ENCODE results near the gene CCP110. TPM values are rescaled to one million over a fixed set of nuclear protein-coding genes. Genes with fewer than 3 reads are reported as not detected.

The CCP110 gene, protein sequence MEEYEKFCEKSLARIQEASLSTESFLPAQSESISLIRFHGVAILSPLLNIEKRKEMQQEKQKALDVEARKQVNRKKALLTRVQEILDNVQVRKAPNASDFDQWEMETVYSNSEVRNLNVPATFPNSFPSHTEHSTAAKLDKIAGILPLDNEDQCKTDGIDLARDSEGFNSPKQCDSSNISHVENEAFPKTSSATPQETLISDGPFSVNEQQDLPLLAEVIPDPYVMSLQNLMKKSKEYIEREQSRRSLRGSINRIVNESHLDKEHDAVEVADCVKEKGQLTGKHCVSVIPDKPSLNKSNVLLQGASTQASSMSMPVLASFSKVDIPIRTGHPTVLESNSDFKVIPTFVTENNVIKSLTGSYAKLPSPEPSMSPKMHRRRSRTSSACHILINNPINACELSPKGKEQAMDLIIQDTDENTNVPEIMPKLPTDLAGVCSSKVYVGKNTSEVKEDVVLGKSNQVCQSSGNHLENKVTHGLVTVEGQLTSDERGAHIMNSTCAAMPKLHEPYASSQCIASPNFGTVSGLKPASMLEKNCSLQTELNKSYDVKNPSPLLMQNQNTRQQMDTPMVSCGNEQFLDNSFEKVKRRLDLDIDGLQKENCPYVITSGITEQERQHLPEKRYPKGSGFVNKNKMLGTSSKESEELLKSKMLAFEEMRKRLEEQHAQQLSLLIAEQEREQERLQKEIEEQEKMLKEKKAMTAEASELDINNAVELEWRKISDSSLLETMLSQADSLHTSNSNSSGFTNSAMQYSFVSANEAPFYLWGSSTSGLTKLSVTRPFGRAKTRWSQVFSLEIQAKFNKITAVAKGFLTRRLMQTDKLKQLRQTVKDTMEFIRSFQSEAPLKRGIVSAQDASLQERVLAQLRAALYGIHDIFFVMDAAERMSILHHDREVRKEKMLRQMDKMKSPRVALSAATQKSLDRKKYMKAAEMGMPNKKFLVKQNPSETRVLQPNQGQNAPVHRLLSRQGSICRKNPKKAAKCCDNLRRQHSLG
- 35.2 and 36.3 TPM in 2 replicates for total RNA-seq
- long read RNA-seq, partial matches to known transcripts = 80 of 90 reads
- long read RNA-seq, other reads (novel, unspliced or antisense) = 9 of 90 reads

DNA sequence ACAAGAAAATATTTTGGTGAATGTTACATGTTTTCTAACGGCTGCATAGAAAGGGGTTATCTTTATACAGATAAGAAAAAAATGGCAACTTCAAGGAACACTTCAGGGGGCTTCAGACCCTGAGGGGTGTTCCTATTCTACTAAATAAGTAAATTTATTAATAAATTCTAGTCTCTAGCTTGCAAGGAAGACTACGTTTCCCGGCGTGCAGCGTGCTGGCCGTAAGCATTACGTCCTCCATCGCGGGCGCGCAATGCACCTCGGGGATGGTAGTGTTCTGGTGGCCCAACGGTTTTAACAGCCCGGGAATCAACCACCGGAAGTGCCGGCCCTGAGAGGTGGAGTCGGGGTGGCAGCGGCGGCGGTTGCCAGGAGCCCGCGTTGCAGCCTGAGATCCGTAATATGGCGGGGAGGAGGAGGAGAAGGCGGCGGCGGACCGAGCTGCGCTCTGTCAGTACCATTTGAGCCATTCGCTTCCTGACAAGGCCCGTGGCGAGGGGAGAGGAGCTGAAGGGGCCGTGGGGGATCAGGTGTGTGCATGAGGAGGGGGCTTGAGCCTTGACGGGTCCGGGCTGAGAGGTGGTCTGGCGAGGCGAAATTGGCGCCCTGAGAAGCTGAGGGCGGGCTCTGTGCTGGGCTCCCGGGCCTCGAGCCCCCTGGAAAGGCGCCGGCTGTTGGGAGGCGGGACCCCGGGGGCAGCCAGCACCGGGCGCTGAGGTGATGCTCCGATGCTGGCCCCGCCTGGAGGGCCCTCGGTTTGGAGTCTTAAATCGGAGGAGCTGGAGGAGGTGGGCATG, at the start of gene CCP110:
Gene CCP110, plus strand, starts transcription at position 384 of the 797 bp plus-strand sequence. CDS start 3,940 bp downstream, outside the sequence.
- TF ChIP-seq, protein P1, sequence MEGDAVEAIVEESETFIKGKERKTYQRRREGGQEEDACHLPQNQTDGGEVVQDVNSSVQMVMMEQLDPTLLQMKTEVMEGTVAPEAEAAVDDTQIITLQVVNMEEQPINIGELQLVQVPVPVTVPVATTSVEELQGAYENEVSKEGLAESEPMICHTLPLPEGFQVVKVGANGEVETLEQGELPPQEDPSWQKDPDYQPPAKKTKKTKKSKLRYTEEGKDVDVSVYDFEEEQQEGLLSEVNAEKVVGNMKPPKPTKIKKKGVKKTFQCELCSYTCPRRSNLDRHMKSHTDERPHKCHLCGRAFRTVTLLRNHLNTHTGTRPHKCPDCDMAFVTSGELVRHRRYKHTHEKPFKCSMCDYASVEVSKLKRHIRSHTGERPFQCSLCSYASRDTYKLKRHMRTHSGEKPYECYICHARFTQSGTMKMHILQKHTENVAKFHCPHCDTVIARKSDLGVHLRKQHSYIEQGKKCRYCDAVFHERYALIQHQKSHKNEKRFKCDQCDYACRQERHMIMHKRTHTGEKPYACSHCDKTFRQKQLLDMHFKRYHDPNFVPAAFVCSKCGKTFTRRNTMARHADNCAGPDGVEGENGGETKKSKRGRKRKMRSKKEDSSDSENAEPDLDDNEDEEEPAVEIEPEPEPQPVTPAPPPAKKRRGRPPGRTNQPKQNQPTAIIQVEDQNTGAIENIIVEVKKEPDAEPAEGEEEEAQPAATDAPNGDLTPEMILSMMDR (conservative IDR thresholded peaks at IDR 0.05) = no peak
- Mint-ChIP-seq H3K4me1 (peaks cover 53% of the 10 kb centered on the region), H3K27ac (ENCODE audit: unreplicated experiment) (peak within 1 kb of the TSS; percentile 91), H3K9me3 (no peaks in the 10 kb centered on the region), H3K4me3 (peak within 1 kb of the TSS; percentile 98), H3K36me3 (ENCODE audit: low read depth) (no peaks in the 10 kb centered on the region), H3K27me3 (ENCODE audit: low read depth) (no peaks in the 10 kb centered on the region)
- peak; percentile 88 for DNase-seq (ENCODE audit: low read depth, low spot score)

DNA sequence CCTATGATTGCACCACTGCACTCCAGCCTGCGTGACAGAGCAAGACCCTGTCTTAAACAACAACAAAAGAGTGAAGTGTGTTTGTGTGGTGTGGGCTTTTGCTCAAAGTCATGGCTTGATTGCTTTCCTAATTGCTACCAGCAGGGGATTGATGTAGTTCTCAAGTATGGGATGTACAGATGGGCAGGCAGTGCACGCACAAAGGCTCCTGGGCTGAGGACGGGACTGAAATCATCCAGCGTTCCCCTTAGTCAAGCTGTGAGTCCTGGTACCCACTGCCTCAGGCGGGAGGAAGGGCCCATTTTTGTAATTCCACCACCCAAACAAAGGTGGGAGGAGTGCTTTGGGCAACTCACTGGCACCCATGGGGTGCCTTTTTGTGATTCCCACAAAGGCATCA, 49.1 kb upstream of the CCP110 start:
- H3K27ac Mint-ChIP-seq (ENCODE audit: unreplicated experiment) = no peak overlapping the region
- no peaks in the 10 kb centered on the region for H3K36me3 Mint-ChIP-seq (ENCODE audit: low read depth)
- H3K9me3 Mint-ChIP-seq = no peaks in the 10 kb centered on the region
- H3K4me3 Mint-ChIP-seq = no peak overlapping the region
- TF ChIP-seq, protein P1 (conservative IDR thresholded peaks at IDR 0.05) = no peak
- H3K4me1 Mint-ChIP-seq = no peaks in the 10 kb centered on the region
- DNase-seq (ENCODE audit: low read depth, low spot score) = no peak
- H3K27me3 Mint-ChIP-seq (ENCODE audit: low read depth) = peaks cover 4% of the 10 kb centered on the region

DNA sequence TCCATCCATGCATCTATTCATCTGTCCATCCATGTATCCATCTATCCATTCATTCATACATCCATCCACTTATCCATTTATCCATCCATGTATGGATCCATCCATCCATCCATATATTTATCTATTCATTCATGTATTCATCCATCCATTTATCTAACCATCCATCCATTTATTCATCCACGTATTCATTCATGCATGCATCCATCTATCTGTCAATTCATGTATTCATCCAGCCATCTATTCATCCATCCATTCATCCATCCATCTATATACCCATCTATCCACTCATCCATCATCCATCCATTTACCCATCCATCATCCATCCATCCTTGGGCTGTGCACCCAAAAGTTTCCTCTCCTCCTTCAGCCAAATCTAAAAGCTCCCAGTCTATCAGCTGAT, 45.2 kb upstream of the CCP110 start:
- H3K27ac Mint-ChIP-seq (ENCODE audit: unreplicated experiment) = no peak overlapping the region
- no peaks in the 10 kb centered on the region for H3K4me1 Mint-ChIP-seq
- DNase-seq (ENCODE audit: low read depth, low spot score) = no peak
- H3K36me3 Mint-ChIP-seq (ENCODE audit: low read depth) = no peaks in the 10 kb centered on the region
- TF ChIP-seq, protein P1 (conservative IDR thresholded peaks at IDR 0.05) = no peak
- H3K4me3 Mint-ChIP-seq = no peak overlapping the region
- H3K9me3 Mint-ChIP-seq = no peaks in the 10 kb centered on the region
- H3K27me3 Mint-ChIP-seq (ENCODE audit: low read depth) = peaks cover 4% of the 10 kb centered on the region

DNA sequence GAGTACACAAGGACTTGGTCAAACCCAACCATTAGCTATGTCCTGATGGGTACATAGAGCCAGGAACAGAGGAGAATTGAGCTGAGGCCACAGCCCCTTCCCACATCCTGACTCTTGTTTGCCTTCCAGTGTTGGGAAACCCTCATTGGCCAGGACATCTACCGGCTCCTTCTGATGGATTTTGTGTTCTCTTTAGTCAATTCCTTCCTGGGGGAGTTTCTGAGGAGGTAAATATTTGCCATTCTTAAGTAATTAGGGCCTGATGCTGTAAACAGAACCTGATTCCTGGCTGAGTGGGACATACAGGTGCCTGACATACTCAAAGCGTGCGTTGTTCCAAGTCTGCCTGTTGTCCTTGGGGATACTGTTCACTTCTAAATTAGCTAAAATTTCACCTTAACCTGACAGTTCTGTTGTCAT, 44.4 kb upstream of the CCP110 start:
- TF ChIP-seq, protein P1 (conservative IDR thresholded peaks at IDR 0.05) = no peak
- no peak overlapping the region for H3K4me3 Mint-ChIP-seq
- H3K9me3 Mint-ChIP-seq = no peaks in the 10 kb centered on the region
- peaks cover 4% of the 10 kb centered on the region for H3K27me3 Mint-ChIP-seq (ENCODE audit: low read depth)
- no peak overlapping the region for H3K27ac Mint-ChIP-seq (ENCODE audit: unreplicated experiment)
- H3K36me3 Mint-ChIP-seq (ENCODE audit: low read depth) = no peaks in the 10 kb centered on the region
- H3K4me1 Mint-ChIP-seq = no peaks in the 10 kb centered on the region
- DNase-seq (ENCODE audit: low read depth, low spot score) = no peak

DNA sequence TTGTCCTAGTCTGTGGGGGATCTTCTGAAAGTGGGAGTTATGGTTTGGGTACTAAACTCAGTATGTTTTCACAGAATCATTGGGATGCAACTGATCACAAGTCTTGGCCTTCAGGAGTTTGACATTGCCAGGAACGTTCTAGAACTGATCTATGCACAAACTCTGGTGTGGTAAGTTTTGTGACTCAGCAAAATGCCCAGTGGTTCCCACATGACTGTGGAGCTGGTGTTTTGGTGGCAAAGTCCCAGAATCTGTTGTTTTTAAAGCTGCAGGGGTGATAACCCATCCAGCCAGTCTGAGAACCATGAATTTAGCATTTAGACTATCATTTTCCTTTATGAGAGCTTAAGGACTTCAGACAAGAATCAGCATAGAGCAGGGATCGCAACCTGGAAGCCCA, 42.4 kb upstream of the CCP110 start:
- Mint-ChIP-seq H3K4me3 (no peak overlapping the region), H3K36me3 (ENCODE audit: low read depth) (no peaks in the 10 kb centered on the region), H3K27me3 (ENCODE audit: low read depth) (peaks cover 4% of the 10 kb centered on the region), H3K27ac (ENCODE audit: unreplicated experiment) (no peak overlapping the region), H3K4me1 (no peaks in the 10 kb centered on the region), H3K9me3 (no peaks in the 10 kb centered on the region)
- DNase-seq (ENCODE audit: low read depth, low spot score) = no peak
- TF ChIP-seq, protein P1 (conservative IDR thresholded peaks at IDR 0.05) = no peak

All from neural crest cell (in vitro differentiated cells).